H1 (cell line): ENCODE measurements around the gene ENPP1. TPM values are rescaled to one million over a fixed set of nuclear protein-coding genes. Genes with fewer than 3 reads are reported as not detected.

Experiments
- CTCF ChIA-PET: fragments of 300-600 bp; sonication (Branson Sonifier 250); formaldehyde crosslinking; loops from one replicate; lab custom pipeline; 2021; ENCODE audit not compliant: partially characterized antibody; lab: Charles Lee
- POLR2A ChIA-PET: fragments of 300-600 bp; sonication (Branson Sonifier 250); formaldehyde crosslinking; loops from one replicate; lab custom pipeline; 2021; ENCODE audit warnings: inconsistent platforms; ENCODE audit not compliant: partially characterized antibody; lab: Charles Lee
- DNase-seq, 2 experiments: peaks; one replicate each; pipeline versions ENCODE4 v3.0.0 to v3.0.0-alpha.2; 2010 to 2022; ENCODE audit warnings: low spot score in 2 of 2, low read depth in 1 of 2, mixed read lengths in 1 of 2
- FAIRE-seq: peaks from 2 replicates; lab custom pipeline; 2011; peaks lifted over from hg19 to GRCh38; lab: Jason Lieb, UNC
- H2AFZ ChIP-seq: 2 replicates; pipeline ENCODE4 v1.8.1; 2012; ENCODE audit warnings: low read length, inconsistent platforms
- H2AK5ac ChIP-seq: 2 replicates; pipeline ENCODE4 v1.6.1; 2013; ENCODE audit warnings: low read depth, low read length
- H2BK120ac ChIP-seq: replicated peaks from 2 replicates; pipeline ENCODE3; 2013; ENCODE audit warnings: low read depth, low read length, inconsistent platforms
- H2BK12ac ChIP-seq: 2 replicates; pipeline ENCODE4 v1.6.1; 2013; ENCODE audit warnings: low read depth, low read length
- H2BK15ac ChIP-seq: 2 replicates; pipeline ENCODE4 v1.6.1; 2013; ENCODE audit warnings: low read length
- H2BK20ac ChIP-seq: 2 replicates; pipeline ENCODE4 v1.6.1; 2013; ENCODE audit warnings: low read length
- H2BK5ac ChIP-seq: 2 replicates; pipeline ENCODE4 v1.6.1; 2013; ENCODE audit warnings: low read depth, low read length
- H3K14ac ChIP-seq: 2 replicates; pipeline ENCODE4 v1.6.1; 2013; ENCODE audit warnings: inconsistent platforms; ENCODE audit not compliant: insufficient read length
- H3K18ac ChIP-seq: 2 replicates; pipeline ENCODE4 v1.6.1; 2013; ENCODE audit warnings: low read length; ENCODE audit errors: extremely low read depth
- H3K23ac ChIP-seq: 2 replicates; pipeline ENCODE4 v1.6.1; 2013; ENCODE audit warnings: inconsistent platforms; ENCODE audit not compliant: insufficient read length
- H3K23me2 ChIP-seq: 2 replicates; pipeline ENCODE4 v1.6.1; 2013; ENCODE audit warnings: low read depth, low read length
- H3K27ac ChIP-seq: 2 replicates; pipeline ENCODE4 v1.6.1; 2011; ENCODE audit warnings: low read depth, low read length, inconsistent platforms
- H3K27me3 ChIP-seq, 4 experiments: replicated peaks in 1 of 4; 1 replicate in 1 of 4; 2 replicates in 3 of 4; pipeline versions ENCODE4 v1.6.1 to v1.8.1; 2011 to 2013; ENCODE audit warnings: low read length in 3 of 4, mild to moderate bottlenecking in 3 of 4, inconsistent platforms in 2 of 4, mixed read lengths in 2 of 4, moderate library complexity in 1 of 4; ENCODE audit not compliant: control insufficient read depth in 3 of 4, insufficient read depth in 3 of 4; ENCODE audit errors: extremely low read depth in 1 of 4
- H3K36me3 ChIP-seq, 4 experiments: 2 replicates each; pipeline versions ENCODE4 v1.6.1 to v1.8.1; 2011 to 2013; ENCODE audit warnings: mild to moderate bottlenecking in 4 of 4, low read length in 3 of 4, moderate library complexity in 2 of 4, control low read depth in 1 of 4, inconsistent platforms in 1 of 4; ENCODE audit not compliant: insufficient read depth in 4 of 4, control insufficient read depth in 2 of 4
- H3K4ac ChIP-seq: replicated peaks from 2 replicates; pipeline ENCODE3; 2013; ENCODE audit warnings: low read length, low read depth, mixed read lengths, inconsistent platforms; ENCODE audit not compliant: insufficient read length
- H3K4me1 ChIP-seq, 4 experiments: replicated peaks in 1 of 4; 1 replicate in 1 of 4; 2 replicates in 3 of 4; pipeline versions ENCODE4 v1.6.1 to v1.8.1; 2011 to 2013; ENCODE audit warnings: low read length in 3 of 4, inconsistent platforms in 2 of 4, mixed read lengths in 1 of 4; ENCODE audit not compliant: insufficient read depth in 4 of 4, control insufficient read depth in 3 of 4
- H3K4me2 ChIP-seq, 2 experiments: 2 replicates each; pipeline versions ENCODE4 v1.6.1 to v1.8.1; 2011 to 2013; ENCODE audit warnings: low read depth in 2 of 2, low read length in 2 of 2, control low read depth in 1 of 2, inconsistent platforms in 1 of 2, mild to moderate bottlenecking in 1 of 2; ENCODE audit not compliant: insufficient read depth in 1 of 2
- H3K4me3 ChIP-seq, 4 experiments: fragments of 200-600, 300-600 bp in 1 of 4; sonication (generic), shearing (Covaris generic), sonication (Bioruptor Twin) in 1 of 4; 2 replicates each; pipeline versions ENCODE4 v1.5.1 to v1.8.1; 2011 to 2016; ENCODE audit warnings: low read length in 4 of 4, low read depth in 3 of 4, control low read depth in 2 of 4, inconsistent platforms in 2 of 4, mild to moderate bottlenecking in 2 of 4, mixed read lengths in 1 of 4, moderate library complexity in 1 of 4; ENCODE audit not compliant: insufficient read depth in 2 of 4; ENCODE audit errors: extremely low read depth in 1 of 4
- H3K56ac ChIP-seq: replicated peaks from 2 replicates; pipeline ENCODE3; 2013; ENCODE audit warnings: low read depth, mild to moderate bottlenecking, mixed read lengths, low read length, inconsistent platforms; ENCODE audit not compliant: insufficient read length
- H3K79me1 ChIP-seq: 2 replicates; pipeline ENCODE4 v1.6.1; 2013; ENCODE audit warnings: low read depth, low read length, control low read depth
- H3K79me2 ChIP-seq, 2 experiments: 2 replicates each; pipeline versions ENCODE4 v1.6.1 to v1.8.1; 2012 to 2013; ENCODE audit warnings: low read length in 2 of 2, mild to moderate bottlenecking in 2 of 2, inconsistent platforms in 1 of 2; ENCODE audit not compliant: insufficient read depth in 2 of 2, control insufficient read depth in 1 of 2
- H3K9ac ChIP-seq, 4 experiments: replicated peaks in 1 of 4; 1 replicate in 1 of 4; 2 replicates in 3 of 4; pipeline versions ENCODE4 v1.6.1 to v1.8.1; 2011 to 2013; ENCODE audit warnings: low read depth in 3 of 4, low read length in 3 of 4, control low read depth in 2 of 4, mild to moderate bottlenecking in 2 of 4, moderate library complexity in 2 of 4, inconsistent platforms in 1 of 4; ENCODE audit errors: extremely low read depth in 1 of 4
- H3K9me3 ChIP-seq, 2 experiments: 2 replicates each; pipeline versions ENCODE4 v1.6.1 to v1.8.1; 2012 to 2013; ENCODE audit warnings: mild to moderate bottlenecking in 2 of 2, moderate library complexity in 2 of 2, control low read depth in 1 of 2, inconsistent platforms in 1 of 2, low read depth in 1 of 2, low read length in 1 of 2, mixed read lengths in 1 of 2; ENCODE audit not compliant: insufficient read depth in 2 of 2
- H4K20me1 ChIP-seq, 2 experiments: replicated peaks in 1 of 2; 2 replicates each; pipeline versions ENCODE3 to v1.8.1; 2011 to 2013; ENCODE audit warnings: inconsistent platforms in 2 of 2, low read length in 2 of 2, mild to moderate bottlenecking in 1 of 2; ENCODE audit not compliant: insufficient read depth in 2 of 2, control insufficient read depth in 1 of 2
- H4K5ac ChIP-seq: 2 replicates; pipeline ENCODE4 v1.6.1; 2013; ENCODE audit warnings: low read length, low read depth, mixed read lengths, inconsistent platforms; ENCODE audit not compliant: insufficient read length
- H4K8ac ChIP-seq: 2 replicates; pipeline ENCODE4 v1.8.0; 2013; ENCODE audit warnings: mild to moderate bottlenecking, moderate library complexity, low read length, inconsistent platforms; ENCODE audit not compliant: insufficient read depth; ENCODE audit errors: extremely low read depth
- H4K91ac ChIP-seq: replicated peaks from 2 replicates; pipeline ENCODE3; 2013; ENCODE audit warnings: low read length, mixed read lengths, inconsistent platforms; ENCODE audit not compliant: insufficient read length
- ATF3 ChIP-seq: IDR thresholded peaks from 2 replicates; pipeline ENCODE4 v1.6.1; 2011; ENCODE audit warnings: low read depth, mild to moderate bottlenecking, low read length; ENCODE audit not compliant: insufficient read depth
- BACH1 ChIP-seq: IDR thresholded peaks from 2 replicates; pipeline ENCODE4 v1.6.1; 2012; ENCODE audit warnings: low read length, improper control_type of control experiment
- CBX8 ChIP-seq: fragments of 300-800, 300-1000 bp; sonication (generic); IDR thresholded peaks from 2 replicates; pipeline ENCODE4 v1.7.1; 2016; ENCODE audit warnings: low read depth, low read length, borderline replicate concordance
- CHD1 ChIP-seq: IDR thresholded peaks from 2 replicates; pipeline ENCODE4 v1.6.1; 2012; ENCODE audit warnings: low read depth, low read length, improper control_type of control experiment
- CTBP2 ChIP-seq: IDR thresholded peaks from 2 replicates; pipeline ENCODE4 v1.7.0; 2011; ENCODE audit warnings: borderline replicate concordance, mild to moderate bottlenecking, moderate library complexity, mixed read lengths, low read length; ENCODE audit not compliant: insufficient read depth, insufficient read length
- CTCF ChIP-seq, 3 experiments: IDR thresholded peaks; 1 replicate in 2 of 3; 2 replicates in 1 of 3; pipeline versions ENCODE4 v1.5.1 to v1.6.1; 2011; ENCODE audit warnings: low read length in 3 of 3, mild to moderate bottlenecking in 3 of 3, inconsistent platforms in 2 of 3, low read depth in 1 of 3, moderate library complexity in 1 of 3; ENCODE audit not compliant: insufficient read depth in 1 of 3; ENCODE audit errors: control extremely low read depth in 1 of 3
- E2F6 ChIP-seq: IDR thresholded peaks from 2 replicates; pipeline ENCODE4 v1.6.1; 2012; ENCODE audit warnings: inconsistent platforms
- MAFK ChIP-seq: IDR thresholded peaks from 2 replicates; pipeline ENCODE4 v1.6.1; 2012; ENCODE audit warnings: low read depth, mild to moderate bottlenecking, improper control_type of control experiment, low read length
- MAX ChIP-seq: IDR thresholded peaks from 2 replicates; pipeline ENCODE4 v1.6.1; 2012; ENCODE audit warnings: inconsistent platforms
- RNF2 ChIP-seq: fragments of 200-900, 300-1000 bp; sonication (generic); IDR thresholded peaks from 2 replicates; pipeline ENCODE4 v1.7.1; 2016; ENCODE audit warnings: borderline replicate concordance, low read depth, mild to moderate bottlenecking, antibody characterized with exemption, low read length; ENCODE audit not compliant: poor library complexity, severe bottlenecking; ENCODE audit errors: missing control alignments
- SIRT6 ChIP-seq: IDR thresholded peaks from one replicate; pipeline ENCODE4 v1.7.1; 2012; ENCODE audit warnings: low read length, inconsistent platforms
- polyA plus RNA-seq, 7 experiments: library from polyadenylated mRNA; depleted of rRNA in 3 of 7; stranded (reverse) in 5 of 7; unstranded in 2 of 7; fragments of >200 nt in 5 of 7; fragments of 200-250 nt in 2 of 7; gene quantifications; 1 replicate in 5 of 7; 2 replicates in 1 of 7; 4 replicates in 1 of 7; pipeline versions ENCODE4 v1.2.1 to v1.2.3, GENCODE V29; 2011 to 2013; ENCODE audit warnings: missing spikeins in 2 of 7, mixed read lengths in 2 of 7
- total RNA-seq: library from RNA; stranded (reverse); fragmentation: NEBNext Ultra II Directional; extraction: Animal tissue kit (Norgen Biotek cat#: 25700); gene quantifications from 2 replicates; pipeline ENCODE4 v1.2.1, GENCODE V29; 2021

Gene ENPP1
- total and polyA plus RNA-seq, 2 of the 8 experiments (the other 6 are each of a cell fraction or from before 2014, with no cell fraction given), result 10.1 to 39.1 TPM

- no peak overlapping the region for H3K18ac ChIP-seq
- no peak overlapping the region for H3K4me3 ChIP-seq
- H3K79me2 ChIP-seq, result no peaks in the 10 kb centered on the region
- H3K9me3 ChIP-seq, result no peaks in the 10 kb centered on the region
- no peaks in the 10 kb centered on the region for H3K23me2 ChIP-seq
- no peak overlapping the region for H2AK5ac ChIP-seq
- H3K4me1 ChIP-seq, result no peaks in the 10 kb centered on the region
- H3K79me1 ChIP-seq, result no peaks in the 10 kb centered on the region; the same call in 1 of the 2 replicates
- CTCF ChIA-PET, result no interaction called here
- no peak overlapping the region for H2BK15ac ChIP-seq
- no peak overlapping the region for H3K27ac ChIP-seq
- FAIRE-seq (no peak), DNase-seq (no peak)
- no peak overlapping the region for H3K9ac ChIP-seq
- no peak overlapping the region for H4K8ac ChIP-seq
- H2BK12ac ChIP-seq, result no peak overlapping the region
- no peak overlapping the region for H2BK20ac ChIP-seq
- no peak overlapping the region for H3K4me2 ChIP-seq
- no peak overlapping the region for H4K5ac ChIP-seq
- no peak overlapping the region for H4K91ac ChIP-seq
- POLR2A ChIA-PET, result no interaction called here
- H3K56ac ChIP-seq, result no peak overlapping the region
- no peaks in the 10 kb centered on the region for H4K20me1 ChIP-seq
- peaks cover 0 to 11% (median 6%) of the 10 kb centered on the region in 4 experiments; a peak in 4 of 8 replicates for H3K36me3 ChIP-seq
- no peaks in the 10 kb centered on the region for H3K27me3 ChIP-seq
- H3K4ac ChIP-seq, result no peak overlapping the region
- no peak overlapping the region for H3K23ac ChIP-seq
- H3K14ac ChIP-seq, result no peak overlapping the region
- no peak overlapping the region for H2BK5ac ChIP-seq
- no peak overlapping the region for H2AFZ ChIP-seq
- no peak overlapping the region for H2BK120ac ChIP-seq
- no peak for TF ChIP-seq CTCF (IDR thresholded peaks at IDR 0.05; ENCODE audit: control extremely low read depth in 1 of 3, insufficient read depth in 1 of 3, low read depth in 1 of 3, low read length in 3 of 3)
- TF ChIP-seq BACH1, result no peak
- no peak for TF ChIP-seq CHD1
- TF ChIP-seq SIRT6, result no peak
- no peak for TF ChIP-seq CBX8
- TF ChIP-seq MAFK, result no peak
- no peak for TF ChIP-seq MAX
- no peak for TF ChIP-seq RNF2
- TF ChIP-seq CTBP2, result no peak
- TF ChIP-seq ATF3, result no peak
- no peak for TF ChIP-seq E2F6
These were observed 44.4 kb downstream of the ENPP1 start for GRCh38 chr6:131852200-131852599.
